Epithelial cell of proximal tubule (primary cell): ENCODE results near the gene DENND2D. TPM values are rescaled to one million over a fixed set of nuclear protein-coding genes. Genes with fewer than 3 reads are reported as not detected.
A peak's percentile ranks its signal among the peaks of the same experiment; 100 is the strongest.

Experiments
- DNase-seq: peaks from one replicate; pipeline ENCODE4 v3.0.0-alpha.2; 2011; ENCODE audit warnings: low read depth
- H3K4me3 ChIP-seq: 2 replicates; pipeline ENCODE4 v1.5.1; 2011; ENCODE audit warnings: low read depth, mild to moderate bottlenecking, low read length
- total RNA-seq: library from RNA; depleted of rRNA; stranded (reverse); fragments of >200 nt; gene quantifications from 2 replicates; pipeline ENCODE4 v1.2.3, GENCODE V29; 2015
- TF ChIP-seq, protein P1 (sequence below): conservative IDR thresholded peaks from 2 replicates; pipeline ENCODE4 v1.5.1; 2012; ENCODE audit warnings: low read depth, mild to moderate bottlenecking, low read length

The DENND2D gene
- total RNA-seq, 1 donor from 2014 or later: 8.1 TPM

DNA sequence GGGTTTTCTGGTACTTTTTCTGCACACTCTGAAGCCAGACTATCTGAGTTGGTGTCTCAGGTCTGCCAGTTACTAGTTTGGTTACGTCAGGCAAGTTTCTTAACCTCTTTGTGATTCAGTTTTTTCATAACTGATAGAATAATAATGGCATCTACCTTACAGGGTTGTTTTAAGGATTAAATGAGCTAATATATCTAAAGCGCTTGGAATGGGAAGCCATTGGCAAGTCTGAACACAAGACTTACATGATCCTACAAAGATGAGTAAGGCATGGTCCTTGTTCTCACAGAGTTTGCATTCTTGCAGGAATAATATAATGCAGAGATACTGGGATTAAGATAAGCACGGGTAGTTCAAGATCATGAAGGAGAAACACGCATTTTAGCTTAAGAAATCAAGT, 9.2 kb upstream of the DENND2D start:
- TF ChIP-seq, protein P1, sequence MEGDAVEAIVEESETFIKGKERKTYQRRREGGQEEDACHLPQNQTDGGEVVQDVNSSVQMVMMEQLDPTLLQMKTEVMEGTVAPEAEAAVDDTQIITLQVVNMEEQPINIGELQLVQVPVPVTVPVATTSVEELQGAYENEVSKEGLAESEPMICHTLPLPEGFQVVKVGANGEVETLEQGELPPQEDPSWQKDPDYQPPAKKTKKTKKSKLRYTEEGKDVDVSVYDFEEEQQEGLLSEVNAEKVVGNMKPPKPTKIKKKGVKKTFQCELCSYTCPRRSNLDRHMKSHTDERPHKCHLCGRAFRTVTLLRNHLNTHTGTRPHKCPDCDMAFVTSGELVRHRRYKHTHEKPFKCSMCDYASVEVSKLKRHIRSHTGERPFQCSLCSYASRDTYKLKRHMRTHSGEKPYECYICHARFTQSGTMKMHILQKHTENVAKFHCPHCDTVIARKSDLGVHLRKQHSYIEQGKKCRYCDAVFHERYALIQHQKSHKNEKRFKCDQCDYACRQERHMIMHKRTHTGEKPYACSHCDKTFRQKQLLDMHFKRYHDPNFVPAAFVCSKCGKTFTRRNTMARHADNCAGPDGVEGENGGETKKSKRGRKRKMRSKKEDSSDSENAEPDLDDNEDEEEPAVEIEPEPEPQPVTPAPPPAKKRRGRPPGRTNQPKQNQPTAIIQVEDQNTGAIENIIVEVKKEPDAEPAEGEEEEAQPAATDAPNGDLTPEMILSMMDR: no peak
- H3K4me3 ChIP-seq: no peak overlapping the region
- DNase-seq: no peak

DNA sequence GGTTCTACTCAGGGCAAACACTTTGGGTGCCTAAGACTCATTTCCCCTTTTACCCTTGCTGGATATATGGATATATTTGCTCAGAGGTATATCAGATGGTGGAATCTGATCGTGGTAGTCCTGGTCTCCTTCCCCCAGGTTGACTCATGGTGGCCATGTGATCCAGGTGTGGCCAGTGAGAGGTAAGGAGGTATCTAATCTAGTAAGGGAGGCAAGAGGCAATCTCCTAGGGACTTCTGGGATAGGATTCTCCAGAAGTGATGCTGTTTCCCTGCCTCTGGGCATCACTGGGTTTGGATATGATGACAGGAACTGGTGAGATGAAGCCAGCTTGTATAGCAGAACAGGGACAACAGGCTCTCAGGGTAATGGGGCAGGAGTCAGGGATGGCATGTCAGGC, 8.5 kb upstream of the DENND2D start:
- TF ChIP-seq, protein P1: no peak
- DNase-seq: no peak
- no peak overlapping the region for H3K4me3 ChIP-seq

DNA sequence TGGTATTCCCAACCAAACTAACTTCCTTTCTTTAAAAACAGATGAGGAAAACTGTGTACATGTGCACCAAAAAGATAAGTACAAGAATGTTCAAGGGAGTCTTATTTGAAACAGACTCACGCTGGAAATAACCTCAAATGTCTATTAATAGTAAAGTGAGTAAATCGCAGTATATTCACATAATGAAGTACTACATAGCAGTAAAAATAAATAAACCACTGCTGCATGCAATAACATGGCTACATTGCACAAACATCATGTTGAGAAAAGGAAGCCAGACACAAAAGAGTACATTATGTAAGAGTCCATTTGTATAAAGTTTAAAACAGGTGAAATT, 5.2 kb upstream of the DENND2D start:
- no peak overlapping the region for H3K4me3 ChIP-seq
- TF ChIP-seq, protein P1: no peak
- DNase-seq: no peak

DNA sequence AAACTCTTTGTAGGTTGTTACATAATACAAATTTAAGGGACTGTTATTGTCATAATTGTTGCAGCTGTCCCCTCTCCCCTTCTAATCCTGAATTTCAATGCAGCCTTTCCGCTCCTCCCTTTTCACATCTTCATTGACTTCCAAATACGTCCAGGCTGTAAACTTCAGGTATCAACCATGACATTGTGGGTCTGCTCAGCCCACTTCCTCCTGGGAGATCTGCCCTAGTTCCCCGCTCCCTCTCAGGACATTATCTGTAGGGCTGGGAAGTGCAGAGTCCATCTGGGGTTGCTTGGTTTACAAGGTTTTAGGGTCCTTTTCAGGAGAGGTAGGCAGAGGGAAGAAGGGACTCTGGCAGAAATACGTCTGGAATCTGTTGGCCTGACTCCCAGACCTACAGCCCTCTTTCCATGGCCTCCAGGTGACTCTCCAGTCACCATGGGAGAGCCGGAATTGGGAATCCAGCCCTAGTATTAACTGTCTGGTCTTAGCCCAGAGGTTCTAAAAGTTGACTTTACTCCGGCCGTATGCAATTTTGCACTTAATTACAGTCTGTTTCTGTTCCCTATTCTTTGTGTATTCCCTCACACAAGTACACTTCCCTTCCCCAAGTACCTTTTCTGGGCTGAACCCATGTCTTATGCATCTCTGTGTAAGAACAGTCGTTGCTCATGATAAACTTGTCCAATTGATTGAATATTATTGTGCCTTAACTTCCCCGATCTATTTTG, 4.7 kb upstream of the DENND2D start:
- TF ChIP-seq, protein P1: no peak
- DNase-seq: no peak
- H3K4me3 ChIP-seq: no peak overlapping the region

DNA sequence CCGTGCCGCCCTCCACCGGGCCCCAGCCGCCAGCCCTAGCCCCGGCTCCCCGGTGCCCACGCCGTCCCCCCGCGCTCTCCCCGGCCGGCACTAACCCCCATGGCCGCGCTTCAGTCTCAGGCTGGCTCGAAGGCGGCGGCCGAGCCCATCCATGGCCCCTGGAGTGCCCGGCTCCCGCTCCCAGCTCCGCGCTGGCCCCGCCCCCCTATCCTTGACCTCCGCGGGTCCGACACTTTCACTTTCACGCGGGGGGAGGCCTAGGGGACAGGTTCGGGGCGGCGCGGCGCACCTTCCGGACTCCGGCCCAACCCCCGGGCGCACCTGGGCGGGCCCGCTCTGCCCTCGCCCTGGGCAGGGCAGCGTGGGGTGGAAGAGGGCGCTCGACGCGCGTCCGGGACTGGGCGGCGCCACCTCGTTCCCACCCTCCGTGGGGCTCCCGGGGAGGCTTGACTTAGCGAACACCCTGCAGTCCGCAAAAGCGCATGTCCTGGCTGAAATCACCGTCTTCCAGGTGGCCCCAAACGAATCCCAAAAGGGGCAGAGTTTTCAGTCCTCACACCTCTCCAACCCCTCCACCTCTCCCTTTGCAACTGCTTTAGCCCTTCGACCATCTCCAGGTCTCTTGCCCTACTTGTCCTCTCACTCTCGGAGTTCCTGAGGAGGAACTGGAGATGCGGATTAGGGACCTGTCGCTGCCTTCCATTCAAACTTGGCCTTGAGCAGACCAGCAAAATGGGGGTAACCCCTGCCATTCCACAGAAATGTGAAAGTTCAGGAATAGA, 3.9 kb upstream of the DENND2D start:
- peak overlapping the region; percentile 68 for H3K4me3 ChIP-seq
- TF ChIP-seq, protein P1: no peak
- no peak for DNase-seq

GRCh38 chr1:111203681-111204200, 3.3 kb upstream of the DENND2D start:
- DNase-seq: no peak
- peak overlapping the region; percentile 68 for H3K4me3 ChIP-seq
- TF ChIP-seq, protein P1: no peak
